Esophagus mucosa (tissue), 1 donor: Measurements from ENCODE around the gene DOCK3. TPM values are rescaled to one million over a fixed set of nuclear protein-coding genes. Genes with fewer than 3 reads are reported as not detected.

Experiments used
- total RNA-seq: library from RNA; stranded (reverse); gene quantifications from one replicate; pipeline ENCODE4 v1.2.4, GENCODE V29; 2023
- donor health status: DM: yes; HTN: yes; CAD: no.

Gene DOCK3
- total RNA-seq, 1 donor from 2014 or later: 0.84 TPM

Other genes with a start within 250 kb of the DOCK3 start
- 0.08 TPM for gene CACNA2D2, start 171.3 kb upstream of the DOCK3 start, total RNA-seq
- 0.68 TPM for gene C3orf18, start 107.2 kb upstream of the DOCK3 start, total RNA-seq
- 11.0 TPM for gene HEMK1, start 105.4 kb upstream of the DOCK3 start, total RNA-seq
- 4.8 TPM for gene CISH, start 63.2 kb upstream of the DOCK3 start, total RNA-seq
- gene MAPKAPK3, start 57.8 kb upstream of the DOCK3 start, total RNA-seq: 50.5 TPM